Endodermal cell (in vitro differentiated cells): Measurements from ENCODE around the gene LMCD1. TPM values are rescaled to one million over a fixed set of nuclear protein-coding genes. Genes with fewer than 3 reads are reported as not detected.

Experiments used
- DNase-seq: peaks from one replicate; pipeline ENCODE4 v3.0.0-alpha.2; 2017
- H3K27ac ChIP-seq: 2 replicates; pipeline ENCODE4 v1.5.1; 2013; ENCODE audit warnings: mild to moderate bottlenecking, low read depth, low read length, moderate library complexity
- H3K27me3 ChIP-seq: 2 replicates; pipeline ENCODE4 v1.6.1; 2013; ENCODE audit warnings: mild to moderate bottlenecking, low read length, moderate library complexity; ENCODE audit not compliant: insufficient read depth, control insufficient read depth, poor library complexity, severe bottlenecking
- H3K36me3 ChIP-seq: 2 replicates; pipeline ENCODE4 v1.7.0; 2013; ENCODE audit warnings: mild to moderate bottlenecking, low read length, moderate library complexity; ENCODE audit not compliant: control insufficient read depth, insufficient read depth
- H3K4me1 ChIP-seq: one replicate; pipeline ENCODE4 v1.7.0; 2013; ENCODE audit warnings: low read length; ENCODE audit not compliant: control insufficient read depth, insufficient read depth
- H3K4me3 ChIP-seq: 2 replicates; pipeline ENCODE4 v1.5.1; 2013; ENCODE audit warnings: mild to moderate bottlenecking, low read length, moderate library complexity
- H3K9ac ChIP-seq: 2 replicates; pipeline ENCODE4 v1.6.1; 2013; ENCODE audit warnings: mild to moderate bottlenecking, low read length, moderate library complexity; ENCODE audit not compliant: poor library complexity, severe bottlenecking; ENCODE audit errors: extremely low read depth
- H3K9me3 ChIP-seq: 2 replicates; pipeline ENCODE4 v1.6.1; 2013; ENCODE audit warnings: mild to moderate bottlenecking, low read length, moderate library complexity; ENCODE audit not compliant: control insufficient read depth
- H3K27ac Mint-ChIP-seq: 2 replicates; pipeline ENCODE4 v1.8.0; 2020; ENCODE audit warnings: mixed read lengths
- H3K27me3 Mint-ChIP-seq: 2 replicates; pipeline ENCODE4 v1.8.0; 2021; ENCODE audit warnings: mild to moderate bottlenecking, mixed read lengths; ENCODE audit not compliant: insufficient read depth
- H3K36me3 Mint-ChIP-seq: 2 replicates; pipeline ENCODE4 v1.8.0; 2020; ENCODE audit warnings: low read depth, mixed read lengths
- H3K4me1 Mint-ChIP-seq: 2 replicates; pipeline ENCODE4 v1.8.0; 2020; ENCODE audit warnings: mixed read lengths
- H3K4me3 Mint-ChIP-seq: 2 replicates; pipeline ENCODE4 v1.8.0; 2020; ENCODE audit warnings: mild to moderate bottlenecking, moderate library complexity, mixed read lengths
- H3K9me3 Mint-ChIP-seq: 2 replicates; pipeline ENCODE4 v1.8.0; 2020; ENCODE audit warnings: mild to moderate bottlenecking, mixed read lengths
- CTCF ChIP-seq: fragments of 200-600 bp; sonication (generic); conservative IDR thresholded peaks from 2 replicates; pipeline ENCODE4 v1.5.0; 2021; ENCODE audit warnings: antibody characterized with exemption, mild to moderate bottlenecking
- WGBS, 2 experiments: methylation state at CpG; one replicate each; pipeline versions ENCODE4 v1.1.5 to v1.1.7; 2013; ENCODE audit warnings: missing lambda C conversion rate in 2 of 2, mixed read lengths in 1 of 2; ENCODE audit not compliant: insufficient coverage in 1 of 2, insufficient read length in 1 of 2; 5-methylcytosine and 5-hydroxymethylcytosine counted together
- total RNA-seq, 2 donors: library from RNA; stranded (reverse); fragmentation: NEBNext Ultra II Directional in 1 of 2; extraction: Animal tissue kit (Norgen Biotek cat#: 25700) in 1 of 2; gene quantifications; 2 replicates in 1 of 2; 3 replicates in 1 of 2; pipeline ENCODE4 v1.2.1, GENCODE V29; 2021

Gene LMCD1
- total RNA-seq, 2 donors from 2014 or later, result 20.7 to 35.7 TPM

DNA sequence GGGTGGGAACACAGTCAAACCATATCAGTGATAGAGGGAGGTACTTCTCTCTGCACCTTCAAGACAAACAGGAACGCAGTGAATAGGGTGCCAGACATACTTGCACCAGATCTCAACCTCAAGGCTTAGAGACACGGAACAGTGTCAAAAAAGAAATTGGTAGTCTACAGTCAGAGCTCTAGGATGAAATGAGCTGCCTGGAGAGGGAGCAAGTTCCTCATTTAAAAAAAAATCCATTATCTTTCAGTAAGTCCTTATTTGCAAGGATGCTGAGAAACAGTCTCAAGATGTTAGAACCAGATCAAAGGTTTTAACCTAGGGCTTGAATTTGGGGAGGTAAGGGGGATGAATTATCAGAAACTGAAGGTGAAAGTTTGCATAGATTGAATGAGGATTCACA lies 20.2 kb upstream of the LMCD1 start:
- no peaks in the 10 kb centered on the region for H3K27me3 ChIP-seq
- no peak for DNase-seq
- Mint-ChIP-seq H3K36me3 (peaks cover 17% of the 10 kb centered on the region), H3K27me3 (no peaks in the 10 kb centered on the region), H3K4me3 (no peak overlapping the region), H3K27ac (peak overlapping the region; percentile 41), H3K9me3 (peaks cover 46% of the 10 kb centered on the region), H3K4me1 (peaks cover 23% of the 10 kb centered on the region)
- peaks cover 71% of the 10 kb centered on the region for H3K9me3 ChIP-seq
- H3K36me3 ChIP-seq, result peaks cover 17% of the 10 kb centered on the region
- 46 to 100% methylated on average over 1 to 2 of the region's 2 CpGs for WGBS, 2 experiments
- peak overlapping the region; percentile 11 for H3K9ac ChIP-seq
- H3K4me1 ChIP-seq, result peaks cover 9% of the 10 kb centered on the region
- peak overlapping the region; percentile 77 for H3K4me3 ChIP-seq
- peak; percentile 33 for TF ChIP-seq CTCF
- H3K27ac ChIP-seq, result no peak overlapping the region

DNA sequence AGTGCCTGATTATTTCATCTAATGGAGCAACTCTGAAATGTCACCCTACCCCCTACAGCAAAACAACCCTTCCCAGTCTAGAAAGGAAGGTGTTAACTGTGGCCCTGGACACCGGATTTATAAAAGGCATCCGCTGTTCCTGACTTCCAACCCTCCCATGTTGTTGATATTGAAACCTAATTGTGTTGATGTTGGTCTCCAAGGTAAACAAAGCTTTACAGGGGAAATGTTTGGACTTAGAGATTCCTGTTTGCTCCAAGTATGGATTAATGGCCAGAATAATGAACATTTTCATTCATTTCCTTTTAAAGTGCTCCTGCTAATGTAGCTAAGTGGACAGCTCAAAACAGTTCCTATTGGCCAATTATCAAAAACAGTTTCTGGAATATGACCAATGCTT lies 19.4 kb upstream of the LMCD1 start:
- no peak overlapping the region for H3K27ac Mint-ChIP-seq
- peaks cover 46% of the 10 kb centered on the region for H3K9me3 Mint-ChIP-seq
- Histone ChIP-seq H3K27me3 (no peaks in the 10 kb centered on the region), H3K4me1 (peaks cover 9% of the 10 kb centered on the region), H3K4me3 (peak overlapping the region; percentile 77), H3K9ac (peak overlapping the region; percentile 11), H3K9me3 (peaks cover 80% of the 10 kb centered on the region), H3K36me3 (peaks cover 17% of the 10 kb centered on the region), H3K27ac (no peak overlapping the region)
- no peaks in the 10 kb centered on the region for H3K27me3 Mint-ChIP-seq
- peaks cover 24% of the 10 kb centered on the region for H3K4me1 Mint-ChIP-seq
- WGBS, 2 experiments, result 95% methylated on average over 2 of the region's 2 CpGs; no CpG with 5 or more reads in 1 of the 2 experiments
- TF ChIP-seq CTCF, result no peak
- no peak overlapping the region for H3K4me3 Mint-ChIP-seq
- no peak for DNase-seq
- peaks cover 17% of the 10 kb centered on the region for H3K36me3 Mint-ChIP-seq

DNA sequence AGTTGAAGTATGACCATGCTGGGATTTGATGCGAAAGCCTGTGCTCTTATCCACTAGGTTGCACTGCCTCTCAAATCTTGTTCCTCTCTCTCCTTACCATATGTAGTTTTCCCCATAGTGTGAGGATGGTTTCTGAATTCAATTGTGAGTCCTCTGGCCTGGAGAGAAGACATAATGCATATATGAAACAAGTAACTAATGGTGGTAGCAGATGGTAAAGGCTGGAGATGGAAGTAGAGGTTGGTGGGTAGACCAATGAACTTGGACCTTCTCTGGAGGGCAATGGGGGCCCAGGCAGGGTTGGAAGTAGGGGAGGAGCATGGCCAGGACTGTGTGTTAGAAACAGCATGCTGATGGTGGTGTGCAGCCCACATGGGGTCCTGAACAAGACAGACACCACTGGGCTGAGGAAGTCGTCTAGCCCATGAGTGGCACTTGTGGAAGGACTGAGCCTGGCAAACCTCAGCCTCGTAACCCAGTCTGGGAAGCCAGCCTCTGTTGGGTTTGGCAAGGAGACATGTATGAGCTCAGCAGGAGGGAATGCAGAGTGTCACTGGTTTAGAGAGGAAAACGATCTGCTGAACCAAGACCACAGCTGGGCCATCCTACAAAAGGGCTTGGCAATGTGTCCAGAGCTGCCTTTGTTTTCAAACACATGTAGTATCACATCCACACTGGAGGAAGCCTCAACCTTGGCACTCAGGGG lies 18.5 kb upstream of the LMCD1 start:
- Histone ChIP-seq H3K27ac (no peak overlapping the region), H3K4me1 (peaks cover 9% of the 10 kb centered on the region), H3K4me3 (peak overlapping the region; percentile 77), H3K27me3 (no peaks in the 10 kb centered on the region), H3K36me3 (peaks cover 17% of the 10 kb centered on the region), H3K9ac (peak overlapping the region; percentile 38), H3K9me3 (peaks cover 86% of the 10 kb centered on the region)
- Mint-ChIP-seq H3K9me3 (peaks cover 41% of the 10 kb centered on the region), H3K36me3 (peaks cover 17% of the 10 kb centered on the region), H3K27ac (no peak overlapping the region), H3K27me3 (peaks cover 2% of the 10 kb centered on the region), H3K4me3 (no peak overlapping the region), H3K4me1 (peaks cover 24% of the 10 kb centered on the region)
- DNase-seq, result no peak
- TF ChIP-seq CTCF, result no peak
- 80 to 87% methylated on average over 3 to 4 of the region's 4 CpGs for WGBS, 2 experiments
